Duodenal mucosa (tissue), 2 donors: ENCODE measurements around the gene GNAL.
"Not testable (repeated sequence)": the region's sequence is repeated elsewhere in the genome, so short reads cannot be mapped to it uniquely, and the experiment has no call there.

Experiments used
- H3K27ac ChIP-seq: one replicate; pipeline ENCODE4 v1.7.0; 2013; ENCODE audit warnings: low read depth, low read length
- H3K27me3 ChIP-seq, 2 donors: one replicate each; pipeline ENCODE4 v1.7.0; 2013; ENCODE audit warnings: low read length in 2 of 2, control low read depth in 1 of 2; ENCODE audit not compliant: insufficient read depth in 2 of 2, control insufficient read depth in 1 of 2
- H3K36me3 ChIP-seq, 2 donors: one replicate each; pipeline ENCODE4 v1.7.0; 2013; ENCODE audit warnings: low read length in 2 of 2, control low read depth in 1 of 2; ENCODE audit not compliant: insufficient read depth in 2 of 2, control insufficient read depth in 1 of 2
- H3K4me1 ChIP-seq, 2 donors: one replicate each; pipeline ENCODE4 v1.7.0; 2013; ENCODE audit warnings: low read length in 2 of 2, control low read depth in 1 of 2; ENCODE audit not compliant: insufficient read depth in 2 of 2, control insufficient read depth in 1 of 2
- H3K4me3 ChIP-seq, 2 donors: one replicate each; pipeline ENCODE4 v1.7.0; 2013; ENCODE audit warnings: low read length in 2 of 2, low read depth in 1 of 2
- H3K9ac ChIP-seq, 2 donors: one replicate each; pipeline ENCODE4 v1.7.0; 2013; ENCODE audit warnings: low read length in 2 of 2, low read depth in 1 of 2
- H3K9me3 ChIP-seq, 2 donors: one replicate each; pipeline ENCODE4 v1.7.0; 2013; ENCODE audit warnings: low read length in 2 of 2, control low read depth in 1 of 2; ENCODE audit not compliant: control insufficient read depth in 1 of 2

The GNAL gene

GRCh38 chr18:11851146-11851805, 162.2 kb downstream of the GNAL start, which contains the start of gene CHMP1B:
TSS of gene CHMP1B (plus strand) at chr18:11851413. CDS start at chr18:11851512, 99 bp downstream.
- Histone ChIP-seq H3K27me3 (no peaks in the 10 kb centered on the region), H3K27ac (peak within 1 kb of the TSS; percentile 93), H3K9ac (peak within 1 kb of the TSS; percentile 99 to 100), H3K36me3 (no peaks in the 10 kb centered on the region), H3K4me1 (peaks cover 24 to 36% of the 10 kb centered on the region in 2 donors), H3K9me3 (no peaks in the 10 kb centered on the region), H3K4me3 (peak within 1 kb of the TSS; percentile 99 to 100)

GRCh38 chr18:11851806-11852337, 162.8 kb downstream of the GNAL start:
- Histone ChIP-seq H3K36me3 (no peaks in the 10 kb centered on the region), H3K4me3 (peak overlapping the region; percentile 99 to 100), H3K4me1 (peaks cover 27 to 39% of the 10 kb centered on the region in 2 donors), H3K27me3 (no peaks in the 10 kb centered on the region), H3K9me3 (no peaks in the 10 kb centered on the region), H3K9ac (peak overlapping the region; percentile 99 to 100), H3K27ac (peak overlapping the region; percentile 93)

- H3K27me3 ChIP-seq, H3K4me3 ChIP-seq, H3K9ac ChIP-seq, H3K9me3 ChIP-seq, H3K36me3 ChIP-seq, H3K27ac ChIP-seq: not testable (repeated sequence)
- peaks cover 45 to 53% of the 10 kb centered on the region in 2 donors for H3K4me1 ChIP-seq
Observed at GRCh38 chr18:11854554-11854953, 165.5 kb downstream of the GNAL start.

- Histone ChIP-seq H3K36me3 (no peaks in the 10 kb centered on the region), H3K27me3 (no peaks in the 10 kb centered on the region)
Observed at GRCh38 chr18:11857177-11857887, 168.3 kb downstream of the GNAL start.

GRCh38 chr18:11859282-11859830, 170.3 kb downstream of the GNAL start:
- no peaks in the 10 kb centered on the region for H3K27me3 ChIP-seq
- no peak overlapping the region for H3K9ac ChIP-seq
- no peak overlapping the region for H3K4me3 ChIP-seq
- H3K9me3 ChIP-seq = no peaks in the 10 kb centered on the region
- no peaks in the 10 kb centered on the region for H3K36me3 ChIP-seq
- H3K4me1 ChIP-seq = peaks cover 33 to 50% of the 10 kb centered on the region in 2 donors
- H3K27ac ChIP-seq = no peak overlapping the region

More at GRCh38 chr18:11857177-11857887, 168.3 kb downstream of the GNAL start:
- peak overlapping the region; percentile 11 to 52 for H3K4me3 ChIP-seq
- peaks cover 48 to 58% of the 10 kb centered on the region in 2 donors for H3K4me1 ChIP-seq
- no peaks in the 10 kb centered on the region for H3K9me3 ChIP-seq
- peak overlapping the region; percentile 26 to 41 for H3K9ac ChIP-seq
- peak overlapping the region; percentile 57 for H3K27ac ChIP-seq

GRCh38 chr18:11859903-11860407, 170.9 kb downstream of the GNAL start:
- Histone ChIP-seq H3K9me3 (no peaks in the 10 kb centered on the region), H3K27ac (no peak overlapping the region), H3K36me3 (no peaks in the 10 kb centered on the region), H3K4me3 (no peak overlapping the region), H3K4me1 (peaks cover 30 to 50% of the 10 kb centered on the region in 2 donors), H3K9ac (no peak overlapping the region), H3K27me3 (no peaks in the 10 kb centered on the region)

GRCh38 chr18:11860594-11861450, 171.8 kb downstream of the GNAL start:
- Histone ChIP-seq H3K9ac (no peak overlapping the region), H3K4me1 (peaks cover 30 to 47% of the 10 kb centered on the region in 2 donors), H3K36me3 (no peaks in the 10 kb centered on the region), H3K4me3 (no peak overlapping the region), H3K27ac (no peak overlapping the region), H3K27me3 (no peaks in the 10 kb centered on the region), H3K9me3 (no peaks in the 10 kb centered on the region)

- Histone ChIP-seq H3K27ac (no peak overlapping the region), H3K4me3 (no peak overlapping the region), H3K27me3 (no peaks in the 10 kb centered on the region), H3K9ac (no peak overlapping the region), H3K9me3 (no peaks in the 10 kb centered on the region), H3K4me1 (peaks cover 24 to 41% of the 10 kb centered on the region in 2 donors), H3K36me3 (no peaks in the 10 kb centered on the region)
Observed at GRCh38 chr18:11861583-11862288, 172.7 kb downstream of the GNAL start.

GRCh38 chr18:11862468-11863137, 173.5 kb downstream of the GNAL start:
- Histone ChIP-seq H3K9me3 (no peaks in the 10 kb centered on the region), H3K36me3 (no peaks in the 10 kb centered on the region), H3K27ac (no peak overlapping the region), H3K27me3 (no peaks in the 10 kb centered on the region), H3K9ac (no peak overlapping the region), H3K4me1 (peaks cover 16 to 33% of the 10 kb centered on the region in 2 donors), H3K4me3 (no peak overlapping the region)
